ENCODE measurements around the gene FAM168A. TPM values are rescaled to one million over a fixed set of nuclear protein-coding genes. Genes with fewer than 3 reads are reported as not detected.
A peak's percentile ranks its signal among the peaks of the same experiment; 100 is the strongest.
"Not testable (repeated sequence)": the region's sequence is repeated elsewhere in the genome, so short reads cannot be mapped to it uniquely, and the experiment has no call there.

The FAM168A gene
- total RNA-seq, 1 donor from 2014 or later = 28.4 TPM

DNA sequence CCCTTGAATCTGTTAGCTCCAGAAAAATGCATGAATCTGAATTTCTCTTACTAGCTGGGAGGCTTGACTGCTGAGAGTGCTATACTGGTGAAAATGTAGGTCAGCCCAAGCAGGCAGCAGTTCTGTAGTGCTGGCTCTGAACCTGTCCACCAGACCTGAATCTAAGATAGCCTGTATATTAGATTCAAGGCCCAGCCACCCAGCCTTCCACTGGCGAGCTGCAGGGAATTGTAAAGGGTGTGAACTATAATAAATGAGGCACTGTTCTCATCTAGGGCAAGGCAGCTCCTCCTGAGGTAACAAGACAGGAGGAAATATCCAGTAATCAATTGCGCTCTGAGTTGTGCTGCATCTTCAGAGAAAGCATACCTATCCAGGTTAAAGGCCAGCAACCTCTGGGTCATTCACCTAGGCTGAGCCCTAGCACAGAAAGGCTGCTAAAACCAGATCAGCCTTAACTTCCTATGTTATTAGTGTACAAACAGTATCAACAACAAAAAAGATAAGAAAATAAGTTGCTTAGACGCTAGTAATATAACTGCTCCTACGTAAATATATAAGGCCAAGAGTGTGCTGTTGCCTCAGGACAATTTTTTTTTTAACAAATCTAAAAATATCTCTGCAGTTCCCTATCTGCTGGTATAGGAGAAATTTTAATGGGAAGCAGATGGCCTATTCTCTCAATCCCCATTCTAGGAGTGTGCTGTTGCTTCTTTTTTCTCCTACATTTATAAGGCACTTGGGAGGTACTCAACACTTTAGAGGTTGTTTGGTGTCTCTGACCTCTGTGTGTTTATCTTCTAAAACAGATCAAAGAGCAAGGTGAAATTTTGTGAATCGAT is 158.7 kb downstream of the FAM168A start:
- H3K4me3 ChIP-seq = no peak overlapping the region
- no peaks in the 10 kb centered on the region for H3K27me3 ChIP-seq (ENCODE audit: low read depth)
- intact Hi-C loops (cut with micrococcal nuclease) = no loop called here
- H3K4me1 ChIP-seq = peaks cover 55% of the 10 kb centered on the region
- no peaks in the 10 kb centered on the region for H3K36me3 ChIP-seq
- TF ChIP-seq, protein P1, sequence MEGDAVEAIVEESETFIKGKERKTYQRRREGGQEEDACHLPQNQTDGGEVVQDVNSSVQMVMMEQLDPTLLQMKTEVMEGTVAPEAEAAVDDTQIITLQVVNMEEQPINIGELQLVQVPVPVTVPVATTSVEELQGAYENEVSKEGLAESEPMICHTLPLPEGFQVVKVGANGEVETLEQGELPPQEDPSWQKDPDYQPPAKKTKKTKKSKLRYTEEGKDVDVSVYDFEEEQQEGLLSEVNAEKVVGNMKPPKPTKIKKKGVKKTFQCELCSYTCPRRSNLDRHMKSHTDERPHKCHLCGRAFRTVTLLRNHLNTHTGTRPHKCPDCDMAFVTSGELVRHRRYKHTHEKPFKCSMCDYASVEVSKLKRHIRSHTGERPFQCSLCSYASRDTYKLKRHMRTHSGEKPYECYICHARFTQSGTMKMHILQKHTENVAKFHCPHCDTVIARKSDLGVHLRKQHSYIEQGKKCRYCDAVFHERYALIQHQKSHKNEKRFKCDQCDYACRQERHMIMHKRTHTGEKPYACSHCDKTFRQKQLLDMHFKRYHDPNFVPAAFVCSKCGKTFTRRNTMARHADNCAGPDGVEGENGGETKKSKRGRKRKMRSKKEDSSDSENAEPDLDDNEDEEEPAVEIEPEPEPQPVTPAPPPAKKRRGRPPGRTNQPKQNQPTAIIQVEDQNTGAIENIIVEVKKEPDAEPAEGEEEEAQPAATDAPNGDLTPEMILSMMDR (IDR thresholded peaks at IDR 0.05; ENCODE audit: borderline replicate concordance) = no peak
- H3K27ac ChIP-seq (replicated peaks) = peak overlapping the region; percentile 54
- no peaks in the 10 kb centered on the region for H3K9me3 ChIP-seq (replicated peaks)
- DNase-seq = no peak

DNA sequence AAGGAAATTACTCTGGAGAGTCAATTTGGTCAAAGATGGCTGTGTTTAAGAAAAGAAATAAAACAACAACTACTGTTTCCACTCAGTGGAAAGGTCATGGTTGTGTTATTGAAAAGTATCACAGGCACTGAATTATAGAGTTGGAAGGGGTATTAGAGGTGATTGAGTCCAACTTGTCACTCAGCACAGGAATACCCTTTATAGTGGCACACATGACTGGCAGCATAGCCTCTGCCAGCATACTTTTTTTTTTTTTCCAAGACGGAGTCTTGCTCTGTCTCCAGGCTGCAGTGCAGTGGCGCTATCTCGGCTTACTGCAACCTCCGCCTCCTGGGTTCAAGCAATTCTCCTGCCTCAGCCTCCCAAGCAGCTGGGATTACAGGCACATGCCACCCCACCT is 161.1 kb downstream of the FAM168A start:
- H3K27ac ChIP-seq (replicated peaks); H3K27me3 ChIP-seq (ENCODE audit: low read depth); H3K9me3 ChIP-seq (replicated peaks); intact Hi-C loops (cut with micrococcal nuclease); H3K36me3 ChIP-seq; H3K4me3 ChIP-seq; DNase-seq: not testable (repeated sequence)
- peaks cover 46% of the 10 kb centered on the region for H3K4me1 ChIP-seq

DNA sequence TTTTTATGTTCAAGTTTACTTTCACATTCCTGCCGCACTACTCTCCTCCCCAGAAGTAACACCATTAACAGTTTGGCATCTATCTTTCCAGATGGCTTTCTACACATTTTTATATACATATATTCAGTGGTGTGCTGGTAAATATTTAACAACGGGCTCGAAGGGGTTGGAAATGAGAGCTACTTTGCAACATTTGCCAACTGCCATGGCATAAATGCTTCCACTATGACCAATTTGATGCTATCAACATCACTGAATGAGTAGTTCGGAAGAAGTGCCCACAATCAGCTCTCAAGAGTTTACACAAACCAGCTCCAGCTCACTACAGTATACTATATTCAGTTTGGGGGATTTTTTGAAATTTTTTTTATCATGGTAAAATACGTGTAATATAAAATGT is 166.5 kb downstream of the FAM168A start:
- Histone ChIP-seq H3K4me3 (no peak overlapping the region), H3K9me3 (replicated peaks) (no peaks in the 10 kb centered on the region), H3K36me3 (no peaks in the 10 kb centered on the region), H3K27me3 (ENCODE audit: low read depth) (no peaks in the 10 kb centered on the region), H3K27ac (replicated peaks) (no peak overlapping the region), H3K4me1 (peaks cover 22% of the 10 kb centered on the region)
- intact Hi-C loops (cut with micrococcal nuclease) = no loop called here
- DNase-seq = no peak
- TF ChIP-seq, protein P1 (IDR thresholded peaks at IDR 0.05; ENCODE audit: borderline replicate concordance) = no peak

DNA sequence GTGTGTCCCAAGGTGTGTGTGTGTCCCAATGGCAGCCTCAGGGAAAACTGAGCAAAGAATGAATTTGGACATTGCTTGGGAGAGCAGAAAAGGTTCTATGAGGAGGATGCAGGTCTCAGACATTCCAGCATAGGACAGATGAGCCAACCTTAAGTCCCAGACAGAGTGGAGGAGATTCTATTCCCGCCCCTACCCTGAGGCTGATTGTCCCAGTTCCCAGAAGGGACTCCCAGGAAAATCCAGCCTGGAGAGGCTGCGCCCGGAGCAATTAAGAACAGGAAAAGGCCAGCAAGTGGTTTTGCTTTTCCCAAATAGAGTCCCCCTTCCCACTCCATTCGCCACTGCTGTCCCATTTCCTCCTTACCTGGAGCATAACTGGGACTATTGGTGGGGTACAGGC is 167.6 kb downstream of the FAM168A start:
- no peak overlapping the region for H3K4me3 ChIP-seq
- no peak for DNase-seq
- H3K36me3 ChIP-seq = no peaks in the 10 kb centered on the region
- intact Hi-C loops (cut with micrococcal nuclease) = no loop called here
- H3K9me3 ChIP-seq (replicated peaks) = no peaks in the 10 kb centered on the region
- H3K27ac ChIP-seq (replicated peaks) = no peak overlapping the region
- TF ChIP-seq, protein P1 (IDR thresholded peaks at IDR 0.05; ENCODE audit: borderline replicate concordance) = no peak
- H3K4me1 ChIP-seq = peaks cover 22% of the 10 kb centered on the region
- no peaks in the 10 kb centered on the region for H3K27me3 ChIP-seq (ENCODE audit: low read depth)

DNA sequence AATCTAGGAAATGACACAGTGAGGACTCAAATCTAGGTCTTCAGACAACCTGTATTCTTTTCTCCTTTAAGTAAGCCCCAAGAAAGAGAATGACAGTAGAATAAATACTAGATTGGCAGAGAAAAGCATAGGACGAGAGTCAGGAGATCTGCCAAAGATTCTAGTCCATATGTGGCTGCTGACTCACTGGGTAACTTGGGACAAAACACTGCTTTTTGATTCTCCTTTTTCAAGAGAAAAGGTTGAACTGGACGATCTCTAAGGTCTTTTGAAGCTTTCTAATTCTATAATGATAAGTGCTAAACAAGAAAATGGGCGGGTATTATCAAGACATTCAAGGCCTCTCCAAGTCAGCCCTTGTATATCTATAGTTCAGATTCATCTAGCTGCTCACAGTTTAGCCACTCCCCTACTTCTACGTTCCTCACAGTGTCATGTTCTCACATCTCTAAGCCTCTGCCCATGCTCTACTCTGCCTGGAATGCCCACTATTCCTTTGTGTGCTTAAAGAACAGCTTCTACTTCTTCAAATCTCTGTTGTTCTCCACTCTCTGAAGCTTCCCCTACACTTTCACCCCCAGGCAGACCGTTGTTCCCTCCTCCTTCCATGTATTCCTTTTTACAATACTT is 168.7 kb downstream of the FAM168A start:
- H3K27me3 ChIP-seq (ENCODE audit: low read depth) = no peaks in the 10 kb centered on the region
- no peak overlapping the region for H3K27ac ChIP-seq (replicated peaks)
- TF ChIP-seq, protein P1 (IDR thresholded peaks at IDR 0.05; ENCODE audit: borderline replicate concordance) = no peak
- no peak overlapping the region for H3K4me3 ChIP-seq
- H3K4me1 ChIP-seq = peaks cover 17% of the 10 kb centered on the region
- DNase-seq = no peak
- no peaks in the 10 kb centered on the region for H3K9me3 ChIP-seq (replicated peaks)
- intact Hi-C loops (cut with micrococcal nuclease) = no loop called here
- no peaks in the 10 kb centered on the region for H3K36me3 ChIP-seq

DNA sequence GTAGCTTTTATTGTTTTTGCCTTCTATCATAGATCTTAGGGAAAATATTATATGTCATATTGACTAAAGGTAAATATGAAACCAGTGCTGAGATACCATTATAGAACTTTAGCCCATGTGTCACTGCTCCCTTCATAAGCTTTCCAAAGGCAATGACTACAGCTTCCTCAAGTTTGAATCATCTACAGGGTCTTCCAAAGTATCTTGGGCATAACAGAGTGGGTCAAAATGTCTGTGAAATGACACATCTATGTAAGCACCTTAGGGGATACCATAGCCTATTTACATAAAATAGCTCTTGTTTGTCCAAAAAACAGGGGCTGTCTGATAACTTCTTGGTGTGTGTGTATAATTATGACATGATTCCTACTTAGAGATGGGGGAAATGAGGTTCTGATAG is 169.2 kb downstream of the FAM168A start:
- intact Hi-C loops (cut with micrococcal nuclease) = no loop called here
- TF ChIP-seq, protein P1 (IDR thresholded peaks at IDR 0.05; ENCODE audit: borderline replicate concordance) = no peak
- H3K27me3 ChIP-seq (ENCODE audit: low read depth) = no peaks in the 10 kb centered on the region

More for the DNA sequence above, 169.2 kb downstream of the FAM168A start:
- Histone ChIP-seq H3K36me3 (no peaks in the 10 kb centered on the region), H3K9me3 (replicated peaks) (no peaks in the 10 kb centered on the region), H3K27ac (replicated peaks) (no peak overlapping the region), H3K4me1 (peaks cover 17% of the 10 kb centered on the region), H3K4me3 (no peak overlapping the region)
- no peak for DNase-seq

Data from left ventricle myocardium inferior (tissue), 1 donor.